Fibroblast of lung (primary cell): ENCODE measurements around the gene TRAP1. TPM values are rescaled to one million over a fixed set of nuclear protein-coding genes. Genes with fewer than 3 reads are reported as not detected.
"Not testable (repeated sequence)": the region's sequence is repeated elsewhere in the genome, so short reads cannot be mapped to it uniquely, and the experiment has no call there.

Experiments used
- DNase-seq, 2 donors: peaks; one replicate each; pipeline versions ENCODE4 v3.0.0 to v3.0.0-alpha.2; 2010; ENCODE audit warnings: low read depth in 2 of 2
- H2AFZ ChIP-seq: 2 replicates; pipeline ENCODE4 v1.5.1; 2012; ENCODE audit warnings: low read length, control low read depth, inconsistent platforms
- H3K27ac ChIP-seq: 2 replicates; pipeline ENCODE4 v1.5.1; 2011; ENCODE audit warnings: low read length, control low read depth; ENCODE audit not compliant: insufficient read depth
- H3K27me3 ChIP-seq: 2 replicates; pipeline ENCODE4 v1.5.1; 2011; ENCODE audit warnings: mild to moderate bottlenecking, low read length; ENCODE audit not compliant: control insufficient read depth, insufficient read depth
- H3K36me3 ChIP-seq: 2 replicates; pipeline ENCODE4 v1.5.1; 2011; ENCODE audit warnings: low read length; ENCODE audit not compliant: control insufficient read depth, insufficient read depth
- H3K4me1 ChIP-seq: 2 replicates; pipeline ENCODE4 v1.5.1; 2011; ENCODE audit warnings: low read length; ENCODE audit not compliant: control insufficient read depth, insufficient read depth; ENCODE audit errors: extremely low read depth
- H3K4me2 ChIP-seq: 2 replicates; pipeline ENCODE4 v1.5.1; 2011; ENCODE audit warnings: low read length, control low read depth; ENCODE audit not compliant: insufficient read depth; ENCODE audit errors: extremely low read depth
- H3K4me3 ChIP-seq, 4 experiments: fragments of 200-600 bp in 1 of 4; sonication (generic) in 1 of 4; replicated peaks in 1 of 4; 2 replicates each; pipeline ENCODE4 v1.5.1; 2011 to 2016; ENCODE audit warnings: low read length in 4 of 4, low read depth in 3 of 4, mild to moderate bottlenecking in 3 of 4, control low read depth in 2 of 4, inconsistent platforms in 1 of 4, mixed read lengths in 1 of 4; ENCODE audit not compliant: insufficient read depth in 1 of 4; ENCODE audit errors: control extremely low read depth in 1 of 4
- H3K79me2 ChIP-seq: 2 replicates; pipeline ENCODE4 v1.5.1; 2012; ENCODE audit warnings: mild to moderate bottlenecking, low read length, inconsistent platforms; ENCODE audit not compliant: control insufficient read depth, insufficient read depth
- H3K9ac ChIP-seq: 2 replicates; pipeline ENCODE4 v1.5.1; 2011; ENCODE audit warnings: mild to moderate bottlenecking, low read length, control low read depth; ENCODE audit not compliant: insufficient read depth
- H3K9me3 ChIP-seq: 2 replicates; pipeline ENCODE4 v1.5.1; 2012; ENCODE audit warnings: low read depth, low read length; ENCODE audit not compliant: control insufficient read depth, insufficient read depth
- H4K20me1 ChIP-seq: 2 replicates; pipeline ENCODE4 v1.5.1; 2011; ENCODE audit warnings: low read length; ENCODE audit not compliant: control insufficient read depth, insufficient read depth; ENCODE audit errors: extremely low read depth
- EZH2 ChIP-seq: IDR thresholded peaks from 2 replicates; pipeline ENCODE4 v1.5.1; 2012; ENCODE audit warnings: low read length, control low read depth, mild to moderate bottlenecking; ENCODE audit errors: missing control alignments
- polyA plus RNA-seq, 2 donors: library from polyadenylated mRNA; depleted of rRNA in 1 of 2; stranded (reverse) in 1 of 2; unstranded in 1 of 2; fragments of >200 nt; gene quantifications; 2 replicates each; pipeline ENCODE4 v1.2.1, GENCODE V29; 2011 to 2012; ENCODE audit warnings: missing spikeins in 1 of 2
- total RNA-seq: library from RNA; depleted of rRNA; stranded (reverse); fragments of >200 nt; gene quantifications from 2 replicates; pipeline ENCODE4 v1.2.1, GENCODE V29; 2014
- TF ChIP-seq, protein P1 (sequence below), 2 donors: IDR thresholded peaks in 1 of 2; conservative IDR thresholded peaks in 1 of 2; 1 replicate in 1 of 2; 2 replicates in 1 of 2; pipeline ENCODE4 v1.5.1; 2011 to 2012; ENCODE audit warnings: low read length in 2 of 2, control low read depth in 1 of 2, inconsistent platforms in 1 of 2, low read depth in 1 of 2, mild to moderate bottlenecking in 1 of 2

The TRAP1 gene
- total and polyA plus RNA-seq, 2 donors (not counting 1 experiment from before 2014, with no cell fraction given) = 52.1 to 97.8 TPM

- Histone ChIP-seq H3K4me3 (peak overlapping the region; percentile 82 to 95 (median 90)), H3K27me3 (no peaks in the 10 kb centered on the region), H3K36me3 (peaks cover 8% of the 10 kb centered on the region), H3K9ac (peak overlapping the region; percentile 81), H3K9me3 (no peaks in the 10 kb centered on the region), H3K4me1 (peaks cover 9% of the 10 kb centered on the region), H2AFZ (peak overlapping the region; percentile 88), H3K27ac (peak overlapping the region; percentile 87), H4K20me1 (no peaks in the 10 kb centered on the region), H3K4me2 (peak overlapping the region; percentile 96), H3K79me2 (peaks cover 27% of the 10 kb centered on the region)
- TF ChIP-seq EZH2 = no peak
- TF ChIP-seq, protein P1, sequence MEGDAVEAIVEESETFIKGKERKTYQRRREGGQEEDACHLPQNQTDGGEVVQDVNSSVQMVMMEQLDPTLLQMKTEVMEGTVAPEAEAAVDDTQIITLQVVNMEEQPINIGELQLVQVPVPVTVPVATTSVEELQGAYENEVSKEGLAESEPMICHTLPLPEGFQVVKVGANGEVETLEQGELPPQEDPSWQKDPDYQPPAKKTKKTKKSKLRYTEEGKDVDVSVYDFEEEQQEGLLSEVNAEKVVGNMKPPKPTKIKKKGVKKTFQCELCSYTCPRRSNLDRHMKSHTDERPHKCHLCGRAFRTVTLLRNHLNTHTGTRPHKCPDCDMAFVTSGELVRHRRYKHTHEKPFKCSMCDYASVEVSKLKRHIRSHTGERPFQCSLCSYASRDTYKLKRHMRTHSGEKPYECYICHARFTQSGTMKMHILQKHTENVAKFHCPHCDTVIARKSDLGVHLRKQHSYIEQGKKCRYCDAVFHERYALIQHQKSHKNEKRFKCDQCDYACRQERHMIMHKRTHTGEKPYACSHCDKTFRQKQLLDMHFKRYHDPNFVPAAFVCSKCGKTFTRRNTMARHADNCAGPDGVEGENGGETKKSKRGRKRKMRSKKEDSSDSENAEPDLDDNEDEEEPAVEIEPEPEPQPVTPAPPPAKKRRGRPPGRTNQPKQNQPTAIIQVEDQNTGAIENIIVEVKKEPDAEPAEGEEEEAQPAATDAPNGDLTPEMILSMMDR (conservative IDR thresholded peaks at IDR 0.05 in 1 of 2, IDR thresholded peaks at IDR 0.05 in 1 of 2; ENCODE audit: low read depth in 1 of 2, low read length in 2 of 2) = no peak
- DNase-seq = peak in 1 of 2 donors; percentile 14
Measured at GRCh38 chr16:3716831-3717234, 491 bp downstream of the TRAP1 start.

- no peak for DNase-seq
- H3K4me2 ChIP-seq = no peak overlapping the region
- TF ChIP-seq, protein P1 (conservative IDR thresholded peaks at IDR 0.05 in 1 of 2, IDR thresholded peaks at IDR 0.05 in 1 of 2; ENCODE audit: low read depth in 1 of 2, low read length in 2 of 2) = no peak
- no peak for TF ChIP-seq EZH2
Measured at GRCh38 chr16:3715430-3715829, 1.9 kb downstream of the TRAP1 start.

DNA sequence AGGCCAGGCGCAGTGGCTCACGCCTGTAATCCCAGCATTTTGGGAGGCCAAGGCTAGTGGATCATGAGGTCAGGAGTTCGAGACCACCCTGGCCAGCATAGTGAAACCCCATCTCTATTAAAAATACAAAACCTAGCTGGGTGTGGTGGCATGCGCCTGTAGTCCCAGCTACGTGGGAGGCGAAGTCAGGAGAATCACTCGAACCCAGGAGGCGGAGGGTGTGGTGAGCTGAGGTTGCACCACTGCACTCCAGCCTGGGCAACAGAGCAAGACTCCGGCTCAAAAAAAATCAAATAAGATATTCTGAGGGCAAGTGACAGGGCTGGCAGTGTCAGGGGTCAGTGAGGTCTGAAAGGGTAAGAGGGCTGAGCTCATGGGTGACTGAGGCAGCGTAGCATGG is 2.9 kb downstream of the TRAP1 start:
- not testable (repeated sequence) for H3K9ac ChIP-seq, H3K4me2 ChIP-seq, H3K36me3 ChIP-seq, H3K9me3 ChIP-seq, H2AFZ ChIP-seq, H3K27me3 ChIP-seq, H3K4me1 ChIP-seq, DNase-seq, H3K27ac ChIP-seq, H4K20me1 ChIP-seq, H3K4me3 ChIP-seq
- H3K79me2 ChIP-seq = peaks cover 33% of the 10 kb centered on the region

More at GRCh38 chr16:3715430-3715829, 1.9 kb downstream of the TRAP1 start:
- H3K9me3 ChIP-seq = no peaks in the 10 kb centered on the region
- peaks cover 9% of the 10 kb centered on the region for H3K4me1 ChIP-seq
- H3K9ac ChIP-seq = no peak overlapping the region
- H3K27ac ChIP-seq = no peak overlapping the region
- H3K4me3 ChIP-seq = no peak overlapping the region
- peaks cover 8% of the 10 kb centered on the region for H3K36me3 ChIP-seq
- no peak overlapping the region for H2AFZ ChIP-seq
- no peaks in the 10 kb centered on the region for H3K27me3 ChIP-seq
- H3K79me2 ChIP-seq = peaks cover 33% of the 10 kb centered on the region
- no peaks in the 10 kb centered on the region for H4K20me1 ChIP-seq
